HepG2 (cell line): Measurements from ENCODE around the gene MORC3. TPM values are rescaled to one million over a fixed set of nuclear protein-coding genes. Genes with fewer than 3 reads are reported as not detected.
A peak's percentile ranks its signal among the peaks of the same experiment; 100 is the strongest.

Source experiments
- BRD4 ChIP-seq: sonication (generic); formaldehyde crosslinking; IDR thresholded peaks from 2 replicates; pipeline ENCODE4 v1.4.0; 2020; ENCODE audit warnings: missing genetic modification reagents
- CEBPB ChIP-seq: IDR thresholded peaks from 2 replicates; pipeline ENCODE4 v1.6.1; 2011; ENCODE audit warnings: low read depth, low read length, improper control_type of control experiment, borderline replicate concordance
- ETV6 ChIP-seq: sonication (generic); formaldehyde crosslinking; conservative IDR thresholded peaks from 2 replicates; pipeline ENCODE4 v1.4.0; 2020; ENCODE audit warnings: missing genetic modification reagents
- GATAD2A ChIP-seq: IDR thresholded peaks from 2 replicates; pipeline ENCODE4 v1.6.1; 2016
- HNRNPL ChIP-seq: fragments of 200-400 bp; formaldehyde crosslinking; IDR thresholded peaks from 2 replicates; pipeline ENCODE4 v1.6.1; 2017; ENCODE audit warnings: mild to moderate bottlenecking, low read depth, low read length
- IKZF4 ChIP-seq: sonication (generic); formaldehyde crosslinking; IDR thresholded peaks from 2 replicates; pipeline ENCODE4 v1.5.1; 2020; ENCODE audit warnings: borderline replicate concordance, mild to moderate bottlenecking, low read depth, missing genetic modification reagents; ENCODE audit errors: not compliant biosample characterization
- KDM2A ChIP-seq: sonication (generic); formaldehyde crosslinking; IDR thresholded peaks from 2 replicates; pipeline ENCODE4 v1.4.0; 2020; ENCODE audit warnings: low read depth, missing genetic modification reagents, borderline replicate concordance
- KMT2B ChIP-seq: IDR thresholded peaks from 2 replicates; pipeline ENCODE4 v1.6.1; 2016; ENCODE audit warnings: missing genetic modification reagents, missing compliant biosample characterization
- MAZ ChIP-seq, 2 experiments: sonication (generic) in 1 of 2; formaldehyde crosslinking in 1 of 2; IDR thresholded peaks; 2 replicates each; pipeline versions ENCODE4 v1.5.0 to v1.6.1; 2012 to 2020; ENCODE audit warnings: low read depth in 2 of 2, mild to moderate bottlenecking in 2 of 2, borderline replicate concordance in 1 of 2, improper control_type of control experiment in 1 of 2, low read length in 1 of 2, missing genetic modification reagents in 1 of 2, moderate library complexity in 1 of 2
- SNRNP70 ChIP-seq: fragments of 200-400 bp; formaldehyde crosslinking; IDR thresholded peaks from 2 replicates; pipeline ENCODE4 v1.6.1; 2017; ENCODE audit warnings: mild to moderate bottlenecking, low read depth, low read length, moderate library complexity
- ZBTB8A ChIP-seq: sonication (generic); formaldehyde crosslinking; IDR thresholded peaks from 2 replicates; pipeline ENCODE4 v1.4.0; 2020; ENCODE audit warnings: mild to moderate bottlenecking, low read depth, missing genetic modification reagents, borderline replicate concordance
- ZNF121 ChIP-seq: sonication (generic); formaldehyde crosslinking; IDR thresholded peaks from 2 replicates; pipeline ENCODE4 v1.5.0; 2020; ENCODE audit warnings: mild to moderate bottlenecking, missing genetic modification reagents
- ZNF230 ChIP-seq: sonication (generic); formaldehyde crosslinking; IDR thresholded peaks from 2 replicates; pipeline ENCODE4 v1.4.0; 2020; ENCODE audit warnings: mild to moderate bottlenecking, missing genetic modification reagents
- ZNF33A ChIP-seq: sonication (generic); formaldehyde crosslinking; IDR thresholded peaks from 2 replicates; pipeline ENCODE4 v1.5.1; 2020; ENCODE audit warnings: missing genetic modification reagents, mild to moderate bottlenecking, moderate library complexity, borderline replicate concordance
- ZNF557 ChIP-seq: sonication (generic); formaldehyde crosslinking; IDR thresholded peaks from 2 replicates; pipeline ENCODE4 v1.4.0; 2020; ENCODE audit warnings: missing genetic modification reagents
- ZNF558 ChIP-seq: sonication (generic); formaldehyde crosslinking; IDR thresholded peaks from 2 replicates; pipeline ENCODE4 v1.9.0; 2022; ENCODE audit warnings: mild to moderate bottlenecking, missing genetic modification reagents, borderline replicate concordance
- polyA plus RNA-seq, 8 experiments: library from polyadenylated mRNA; depleted of rRNA in 3 of 8; stranded (reverse) in 7 of 8; unstranded in 1 of 8; fragments of >200 nt; fragmentation: Illumina TruSeq in 4 of 8; extraction: Trizol in 4 of 8; gene quantifications; 2 replicates each; pipeline versions ENCODE4 v1.2.1 to v1.2.3, GENCODE V29; 2011 to 2016; ENCODE audit warnings: low read depth in 4 of 8, missing spikeins in 1 of 8, mixed read lengths in 1 of 8; ENCODE audit not compliant: insufficient read depth in 1 of 8
- total RNA-seq, 5 experiments: library from RNA; depleted of rRNA; stranded (reverse); fragments of >200 nt; fragmentation: Illumina TruSeq; extraction: Trizol; gene quantifications; 2 replicates each; pipeline ENCODE4 v1.2.3, GENCODE V29; 2016; ENCODE audit warnings: low read depth in 1 of 5
- TF ChIP-seq, protein P1 (sequence below): sonication (generic); formaldehyde crosslinking; IDR thresholded peaks from 2 replicates; pipeline ENCODE4 v1.4.0; 2020; ENCODE audit warnings: mild to moderate bottlenecking, missing genetic modification reagents
- TF ChIP-seq, protein P2 (sequence below): IDR thresholded peaks from 2 replicates; pipeline ENCODE4 v1.6.1; 2016; ENCODE audit warnings: missing biosample characterization, missing genetic modification reagents, low read depth
- TF ChIP-seq, protein P3 (sequence below): sonication (generic); formaldehyde crosslinking; IDR thresholded peaks from 2 replicates; pipeline ENCODE4 v1.8.0; 2022; ENCODE audit warnings: mild to moderate bottlenecking, missing genetic modification reagents
- TF ChIP-seq, protein P4 (sequence below): sonication (generic); formaldehyde crosslinking; IDR thresholded peaks from 2 replicates; pipeline ENCODE4 v1.8.0; 2022; ENCODE audit warnings: missing genetic modification reagents, mild to moderate bottlenecking, moderate library complexity, borderline replicate concordance
- TF ChIP-seq, protein P5 (sequence below): sonication (generic); formaldehyde crosslinking; IDR thresholded peaks from 2 replicates; pipeline ENCODE4 v1.5.1; 2020; ENCODE audit warnings: missing genetic modification reagents, mild to moderate bottlenecking, borderline replicate concordance

The MORC3 gene
- total and polyA plus RNA-seq, 2 of the 13 experiments (the other 11 are each of a cell fraction or from before 2014, with no cell fraction given), result 12.9 to 19.5 TPM

DNA sequence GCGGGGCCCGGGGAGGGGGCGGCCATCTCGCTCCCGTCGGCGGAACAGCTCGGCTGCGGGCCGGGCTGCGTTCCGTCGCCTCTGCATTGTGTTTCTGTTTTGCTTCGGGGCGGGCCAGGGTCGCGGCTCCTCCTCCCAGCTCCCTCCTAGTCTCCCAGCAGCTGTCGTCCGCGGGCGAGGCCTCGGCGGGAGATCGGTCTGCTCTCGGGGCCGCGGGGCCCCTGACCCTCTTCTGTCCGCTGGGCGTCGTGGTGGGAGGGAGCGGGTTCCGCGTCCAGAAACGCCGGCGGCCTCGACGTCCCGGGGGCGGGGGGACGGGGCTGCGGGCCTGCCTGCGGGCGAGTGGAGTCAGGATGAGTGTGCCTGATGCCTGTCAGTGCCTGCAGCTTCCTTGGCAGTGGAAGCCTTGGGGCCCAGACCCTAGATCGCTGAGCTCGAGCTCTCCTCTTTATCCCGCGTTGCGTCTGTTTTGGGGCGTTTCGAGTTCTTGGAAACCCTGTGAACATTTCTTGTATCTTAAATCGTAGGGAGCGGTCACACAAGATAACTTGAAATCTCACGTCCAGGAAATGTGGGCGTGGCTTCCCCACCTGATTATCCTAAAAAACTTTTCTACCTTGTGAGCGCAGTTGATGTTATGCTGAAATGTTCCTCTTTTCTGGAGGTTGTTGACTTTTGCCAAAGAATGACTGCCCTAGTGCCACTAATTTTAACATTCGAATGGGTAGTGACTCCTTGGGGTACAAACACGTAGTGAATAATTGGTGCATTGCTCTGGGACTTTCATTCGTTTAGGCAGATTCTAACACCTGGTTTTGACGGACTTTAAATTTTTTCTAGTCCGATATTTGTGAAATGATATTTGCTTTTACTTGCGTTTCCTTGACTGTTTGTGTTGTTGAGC is 676 bp downstream of the MORC3 start (continued):
- no peak for TF ChIP-seq HNRNPL
- TF ChIP-seq KMT2B (CRISPR knock-in tag), result no peak; the same call in 1 of the 2 replicates
- no peak for TF ChIP-seq ZBTB8A (CRISPR knock-in tag)
- TF ChIP-seq, protein P1, sequence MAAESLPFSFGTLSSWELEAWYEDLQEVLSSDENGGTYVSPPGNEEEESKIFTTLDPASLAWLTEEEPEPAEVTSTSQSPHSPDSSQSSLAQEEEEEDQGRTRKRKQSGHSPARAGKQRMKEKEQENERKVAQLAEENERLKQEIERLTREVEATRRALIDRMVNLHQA (CRISPR knock-in tag), result no peak
- no peak for TF ChIP-seq ZNF121 (CRISPR knock-in tag)
- TF ChIP-seq, protein P2, sequence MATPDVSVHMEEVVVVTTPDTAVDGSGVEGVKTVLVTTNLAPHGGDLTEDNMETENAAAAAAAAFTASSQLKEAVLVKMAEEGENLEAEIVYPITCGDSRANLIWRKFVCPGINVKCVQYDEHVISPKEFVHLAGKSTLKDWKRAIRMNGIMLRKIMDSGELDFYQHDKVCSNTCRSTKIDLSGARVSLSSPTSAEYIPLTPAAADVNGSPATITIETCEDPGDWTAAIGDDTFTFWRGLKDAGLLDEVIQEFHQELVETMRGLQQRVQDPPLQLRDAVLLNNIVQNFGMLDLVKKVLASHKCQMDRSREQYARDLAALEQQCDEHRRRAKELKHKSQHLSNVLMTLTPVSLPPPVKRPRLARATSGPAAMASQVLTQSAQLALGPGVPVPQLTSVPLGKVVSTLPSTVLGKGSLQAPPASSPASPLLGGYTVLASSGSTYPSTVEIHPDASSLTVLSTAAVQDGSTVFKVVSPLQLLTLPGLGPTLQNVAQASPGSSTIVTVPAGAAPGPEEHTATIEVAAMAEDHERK (CRISPR knock-in tag), result no peak
- no peak for TF ChIP-seq SNRNP70
- TF ChIP-seq, protein P3, sequence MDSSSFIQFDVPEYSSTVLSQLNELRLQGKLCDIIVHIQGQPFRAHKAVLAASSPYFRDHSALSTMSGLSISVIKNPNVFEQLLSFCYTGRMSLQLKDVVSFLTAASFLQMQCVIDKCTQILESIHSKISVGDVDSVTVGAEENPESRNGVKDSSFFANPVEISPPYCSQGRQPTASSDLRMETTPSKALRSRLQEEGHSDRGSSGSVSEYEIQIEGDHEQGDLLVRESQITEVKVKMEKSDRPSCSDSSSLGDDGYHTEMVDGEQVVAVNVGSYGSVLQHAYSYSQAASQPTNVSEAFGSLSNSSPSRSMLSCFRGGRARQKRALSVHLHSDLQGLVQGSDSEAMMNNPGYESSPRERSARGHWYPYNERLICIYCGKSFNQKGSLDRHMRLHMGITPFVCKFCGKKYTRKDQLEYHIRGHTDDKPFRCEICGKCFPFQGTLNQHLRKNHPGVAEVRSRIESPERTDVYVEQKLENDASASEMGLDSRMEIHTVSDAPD, result no peak
- TF ChIP-seq, protein P4, sequence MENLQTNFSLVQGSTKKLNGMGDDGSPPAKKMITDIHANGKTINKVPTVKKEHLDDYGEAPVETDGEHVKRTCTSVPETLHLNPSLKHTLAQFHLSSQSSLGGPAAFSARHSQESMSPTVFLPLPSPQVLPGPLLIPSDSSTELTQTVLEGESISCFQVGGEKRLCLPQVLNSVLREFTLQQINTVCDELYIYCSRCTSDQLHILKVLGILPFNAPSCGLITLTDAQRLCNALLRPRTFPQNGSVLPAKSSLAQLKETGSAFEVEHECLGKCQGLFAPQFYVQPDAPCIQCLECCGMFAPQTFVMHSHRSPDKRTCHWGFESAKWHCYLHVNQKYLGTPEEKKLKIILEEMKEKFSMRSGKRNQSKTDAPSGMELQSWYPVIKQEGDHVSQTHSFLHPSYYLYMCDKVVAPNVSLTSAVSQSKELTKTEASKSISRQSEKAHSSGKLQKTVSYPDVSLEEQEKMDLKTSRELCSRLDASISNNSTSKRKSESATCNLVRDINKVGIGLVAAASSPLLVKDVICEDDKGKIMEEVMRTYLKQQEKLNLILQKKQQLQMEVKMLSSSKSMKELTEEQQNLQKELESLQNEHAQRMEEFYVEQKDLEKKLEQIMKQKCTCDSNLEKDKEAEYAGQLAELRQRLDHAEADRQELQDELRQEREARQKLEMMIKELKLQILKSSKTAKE (CRISPR knock-in tag), result no peak
- TF ChIP-seq KDM2A (CRISPR knock-in tag), result 0 out of 2 replicates have a peak, but pooled peaks have one; percentile 5
- TF ChIP-seq BRD4 (CRISPR knock-in tag), result no peak
- peak; percentile 54; the same call in 1 of the 2 replicates for TF ChIP-seq ZNF558
- no peak for TF ChIP-seq ZNF557
- TF ChIP-seq, protein P5, sequence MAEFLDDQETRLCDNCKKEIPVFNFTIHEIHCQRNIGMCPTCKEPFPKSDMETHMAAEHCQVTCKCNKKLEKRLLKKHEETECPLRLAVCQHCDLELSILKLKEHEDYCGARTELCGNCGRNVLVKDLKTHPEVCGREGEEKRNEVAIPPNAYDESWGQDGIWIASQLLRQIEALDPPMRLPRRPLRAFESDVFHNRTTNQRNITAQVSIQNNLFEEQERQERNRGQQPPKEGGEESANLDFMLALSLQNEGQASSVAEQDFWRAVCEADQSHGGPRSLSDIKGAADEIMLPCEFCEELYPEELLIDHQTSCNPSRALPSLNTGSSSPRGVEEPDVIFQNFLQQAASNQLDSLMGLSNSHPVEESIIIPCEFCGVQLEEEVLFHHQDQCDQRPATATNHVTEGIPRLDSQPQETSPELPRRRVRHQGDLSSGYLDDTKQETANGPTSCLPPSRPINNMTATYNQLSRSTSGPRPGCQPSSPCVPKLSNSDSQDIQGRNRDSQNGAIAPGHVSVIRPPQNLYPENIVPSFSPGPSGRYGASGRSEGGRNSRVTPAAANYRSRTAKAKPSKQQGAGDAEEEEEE (CRISPR knock-in tag), result no peak
- TF ChIP-seq ZNF33A (CRISPR knock-in tag), result no peak
- no peak for TF ChIP-seq ETV6 (CRISPR knock-in tag)
- TF ChIP-seq GATAD2A (CRISPR knock-in tag), result peak; percentile 21; the same call in 1 of the 2 replicates
- no peak for TF ChIP-seq CEBPB
- TF ChIP-seq IKZF4 (CRISPR knock-in tag), result peak; percentile 50
- no peak for TF ChIP-seq MAZ (IDR thresholded peaks at IDR 0.05; ENCODE audit: borderline replicate concordance, low read depth, low read length)
- no peak; the same call in 1 of the 2 replicates for TF ChIP-seq MAZ (CRISPR knock-in tag; IDR thresholded peaks at IDR 0.05; ENCODE audit: low read depth)
- no peak for TF ChIP-seq ZNF230 (CRISPR knock-in tag)
